Fibroblast of lung (primary cell): ENCODE results near the gene MRPL27. TPM values are rescaled to one million over a fixed set of nuclear protein-coding genes. Genes with fewer than 3 reads are reported as not detected.

Experiments used
- DNase-seq, 2 donors: peaks; one replicate each; pipeline versions ENCODE4 v3.0.0 to v3.0.0-alpha.2; 2010; ENCODE audit warnings: low read depth in 2 of 2
- H2AFZ ChIP-seq: 2 replicates; pipeline ENCODE4 v1.5.1; 2012; ENCODE audit warnings: low read length, control low read depth, inconsistent platforms
- H3K27ac ChIP-seq: 2 replicates; pipeline ENCODE4 v1.5.1; 2011; ENCODE audit warnings: low read length, control low read depth; ENCODE audit not compliant: insufficient read depth
- H3K27me3 ChIP-seq: 2 replicates; pipeline ENCODE4 v1.5.1; 2011; ENCODE audit warnings: mild to moderate bottlenecking, low read length; ENCODE audit not compliant: control insufficient read depth, insufficient read depth
- H3K36me3 ChIP-seq: 2 replicates; pipeline ENCODE4 v1.5.1; 2011; ENCODE audit warnings: low read length; ENCODE audit not compliant: control insufficient read depth, insufficient read depth
- H3K4me1 ChIP-seq: 2 replicates; pipeline ENCODE4 v1.5.1; 2011; ENCODE audit warnings: low read length; ENCODE audit not compliant: control insufficient read depth, insufficient read depth; ENCODE audit errors: extremely low read depth
- H3K4me2 ChIP-seq: 2 replicates; pipeline ENCODE4 v1.5.1; 2011; ENCODE audit warnings: low read length, control low read depth; ENCODE audit not compliant: insufficient read depth; ENCODE audit errors: extremely low read depth
- H3K4me3 ChIP-seq, 4 experiments: fragments of 200-600 bp in 1 of 4; sonication (generic) in 1 of 4; replicated peaks in 1 of 4; 2 replicates each; pipeline ENCODE4 v1.5.1; 2011 to 2016; ENCODE audit warnings: low read length in 4 of 4, low read depth in 3 of 4, mild to moderate bottlenecking in 3 of 4, control low read depth in 2 of 4, inconsistent platforms in 1 of 4, mixed read lengths in 1 of 4; ENCODE audit not compliant: insufficient read depth in 1 of 4; ENCODE audit errors: control extremely low read depth in 1 of 4
- H3K79me2 ChIP-seq: 2 replicates; pipeline ENCODE4 v1.5.1; 2012; ENCODE audit warnings: mild to moderate bottlenecking, low read length, inconsistent platforms; ENCODE audit not compliant: control insufficient read depth, insufficient read depth
- H3K9ac ChIP-seq: 2 replicates; pipeline ENCODE4 v1.5.1; 2011; ENCODE audit warnings: mild to moderate bottlenecking, low read length, control low read depth; ENCODE audit not compliant: insufficient read depth
- H3K9me3 ChIP-seq: 2 replicates; pipeline ENCODE4 v1.5.1; 2012; ENCODE audit warnings: low read depth, low read length; ENCODE audit not compliant: control insufficient read depth, insufficient read depth
- H4K20me1 ChIP-seq: 2 replicates; pipeline ENCODE4 v1.5.1; 2011; ENCODE audit warnings: low read length; ENCODE audit not compliant: control insufficient read depth, insufficient read depth; ENCODE audit errors: extremely low read depth
- CTCF ChIP-seq, 2 donors: IDR thresholded peaks in 1 of 2; conservative IDR thresholded peaks in 1 of 2; 1 replicate in 1 of 2; 2 replicates in 1 of 2; pipeline ENCODE4 v1.5.1; 2011 to 2012; ENCODE audit warnings: low read length in 2 of 2, control low read depth in 1 of 2, inconsistent platforms in 1 of 2, low read depth in 1 of 2, mild to moderate bottlenecking in 1 of 2
- EZH2 ChIP-seq: IDR thresholded peaks from 2 replicates; pipeline ENCODE4 v1.5.1; 2012; ENCODE audit warnings: low read length, control low read depth, mild to moderate bottlenecking; ENCODE audit errors: missing control alignments
- polyA plus RNA-seq, 2 donors: library from polyadenylated mRNA; depleted of rRNA in 1 of 2; stranded (reverse) in 1 of 2; unstranded in 1 of 2; fragments of >200 nt; gene quantifications; 2 replicates each; pipeline ENCODE4 v1.2.1, GENCODE V29; 2011 to 2012; ENCODE audit warnings: missing spikeins in 1 of 2
- total RNA-seq: library from RNA; depleted of rRNA; stranded (reverse); fragments of >200 nt; gene quantifications from 2 replicates; pipeline ENCODE4 v1.2.1, GENCODE V29; 2014

MRPL27 gene
- total and polyA plus RNA-seq, 2 donors (not counting 1 experiment from before 2014, with no cell fraction given): 53.3 to 113 TPM

- H3K27ac ChIP-seq: no peak overlapping the region
- no peaks in the 10 kb centered on the region for H3K9me3 ChIP-seq
- H3K4me2 ChIP-seq: no peak overlapping the region
- TF ChIP-seq EZH2: no peak
- no peak for TF ChIP-seq CTCF (conservative IDR thresholded peaks at IDR 0.05 in 1 of 2, IDR thresholded peaks at IDR 0.05 in 1 of 2; ENCODE audit: low read depth in 1 of 2, low read length in 2 of 2)
- H2AFZ ChIP-seq: no peak overlapping the region
- H3K27me3 ChIP-seq: no peaks in the 10 kb centered on the region
- H3K9ac ChIP-seq: no peak overlapping the region
- no peak overlapping the region for H3K4me3 ChIP-seq
- no peaks in the 10 kb centered on the region for H3K4me1 ChIP-seq
- no peak for DNase-seq
- H3K36me3 ChIP-seq: peaks cover 25% of the 10 kb centered on the region
- H3K79me2 ChIP-seq: no peaks in the 10 kb centered on the region
- no peaks in the 10 kb centered on the region for H4K20me1 ChIP-seq
Measured at GRCh38 chr17:50356892-50357510, 16.0 kb downstream of the MRPL27 start.

- no peak overlapping the region for H3K4me2 ChIP-seq
- H3K9me3 ChIP-seq: no peaks in the 10 kb centered on the region
- H3K36me3 ChIP-seq: peaks cover 25% of the 10 kb centered on the region
- no peaks in the 10 kb centered on the region for H3K4me1 ChIP-seq
- no peak for TF ChIP-seq CTCF (conservative IDR thresholded peaks at IDR 0.05 in 1 of 2, IDR thresholded peaks at IDR 0.05 in 1 of 2; ENCODE audit: low read depth in 1 of 2, low read length in 2 of 2)
- TF ChIP-seq EZH2: no peak
- H3K9ac ChIP-seq: no peak overlapping the region
- H4K20me1 ChIP-seq: no peaks in the 10 kb centered on the region
- DNase-seq: no peak
- H3K79me2 ChIP-seq: no peaks in the 10 kb centered on the region
- H3K4me3 ChIP-seq: no peak overlapping the region
- H2AFZ ChIP-seq: no peak overlapping the region
- no peak overlapping the region for H3K27ac ChIP-seq
- no peaks in the 10 kb centered on the region for H3K27me3 ChIP-seq
Measured at GRCh38 chr17:50356418-50356817, 16.6 kb downstream of the MRPL27 start.

GRCh38 chr17:50355701-50356341 lies 17.2 kb downstream of the MRPL27 start:
- Histone ChIP-seq H3K9me3 (no peaks in the 10 kb centered on the region), H3K27ac (no peak overlapping the region), H3K36me3 (peaks cover 25% of the 10 kb centered on the region), H3K4me3 (no peak overlapping the region), H3K79me2 (no peaks in the 10 kb centered on the region), H4K20me1 (no peaks in the 10 kb centered on the region), H3K9ac (no peak overlapping the region), H3K27me3 (no peaks in the 10 kb centered on the region), H3K4me2 (no peak overlapping the region), H3K4me1 (no peaks in the 10 kb centered on the region), H2AFZ (no peak overlapping the region)
- TF ChIP-seq EZH2 (no peak), CTCF (conservative IDR thresholded peaks at IDR 0.05 in 1 of 2, IDR thresholded peaks at IDR 0.05 in 1 of 2; ENCODE audit: low read depth in 1 of 2, low read length in 2 of 2) (no peak)
- DNase-seq: no peak
